Fibroblast of the aortic adventitia (primary cell): ENCODE results near the gene OR10P1. TPM values are rescaled to one million over a fixed set of nuclear protein-coding genes. Genes with fewer than 3 reads are reported as not detected.
"Not testable (repeated sequence)": the region's sequence is repeated elsewhere in the genome, so short reads cannot be mapped to it uniquely, and the experiment has no call there.

Source experiments
- DNase-seq: peaks from one replicate; pipeline ENCODE4 v3.0.0-alpha.2; 2010; ENCODE audit warnings: low read depth
- H3K4me3 ChIP-seq: 2 replicates; pipeline ENCODE4 v1.5.1; 2011; ENCODE audit warnings: low read depth, mild to moderate bottlenecking, control low read depth, low read length, moderate library complexity
- total RNA-seq: library from RNA; depleted of rRNA; stranded (reverse); fragments of >200 nt; gene quantifications from 2 replicates; pipeline ENCODE4 v1.2.3, GENCODE V29; 2012; ENCODE audit warnings: low replicate concordance
- TF ChIP-seq, protein P1 (sequence below): IDR thresholded peaks from 2 replicates; pipeline ENCODE4 v1.5.1; 2011; ENCODE audit warnings: mild to moderate bottlenecking, low read length, control low read depth, inconsistent platforms; ENCODE audit not compliant: insufficient read depth

The OR10P1 gene
- total RNA-seq, 1 donor: not detected

DNA sequence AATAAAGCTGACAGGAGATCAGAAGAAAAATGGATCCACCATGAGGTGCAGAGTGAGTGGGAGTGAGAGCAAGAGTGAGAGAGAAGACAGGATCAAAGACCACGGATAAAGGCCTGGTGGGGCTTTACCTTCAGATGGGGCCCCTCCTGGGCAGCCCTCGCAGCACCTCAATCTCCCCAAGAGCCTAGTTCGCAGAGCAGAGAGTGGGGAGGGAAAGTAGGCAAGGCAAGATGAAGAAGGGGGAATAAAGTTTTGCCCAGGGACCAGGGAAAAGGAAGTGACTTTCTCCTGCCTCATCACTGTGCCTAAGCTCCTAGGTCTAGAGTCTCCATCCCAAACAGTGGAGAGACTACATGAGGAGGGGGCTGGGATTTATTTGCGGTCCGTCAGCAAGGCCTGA, 10.3 kb downstream of the OR10P1 start:
- H3K4me3 ChIP-seq: no peak overlapping the region
- TF ChIP-seq, protein P1, sequence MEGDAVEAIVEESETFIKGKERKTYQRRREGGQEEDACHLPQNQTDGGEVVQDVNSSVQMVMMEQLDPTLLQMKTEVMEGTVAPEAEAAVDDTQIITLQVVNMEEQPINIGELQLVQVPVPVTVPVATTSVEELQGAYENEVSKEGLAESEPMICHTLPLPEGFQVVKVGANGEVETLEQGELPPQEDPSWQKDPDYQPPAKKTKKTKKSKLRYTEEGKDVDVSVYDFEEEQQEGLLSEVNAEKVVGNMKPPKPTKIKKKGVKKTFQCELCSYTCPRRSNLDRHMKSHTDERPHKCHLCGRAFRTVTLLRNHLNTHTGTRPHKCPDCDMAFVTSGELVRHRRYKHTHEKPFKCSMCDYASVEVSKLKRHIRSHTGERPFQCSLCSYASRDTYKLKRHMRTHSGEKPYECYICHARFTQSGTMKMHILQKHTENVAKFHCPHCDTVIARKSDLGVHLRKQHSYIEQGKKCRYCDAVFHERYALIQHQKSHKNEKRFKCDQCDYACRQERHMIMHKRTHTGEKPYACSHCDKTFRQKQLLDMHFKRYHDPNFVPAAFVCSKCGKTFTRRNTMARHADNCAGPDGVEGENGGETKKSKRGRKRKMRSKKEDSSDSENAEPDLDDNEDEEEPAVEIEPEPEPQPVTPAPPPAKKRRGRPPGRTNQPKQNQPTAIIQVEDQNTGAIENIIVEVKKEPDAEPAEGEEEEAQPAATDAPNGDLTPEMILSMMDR: no peak
- DNase-seq: no peak

DNA sequence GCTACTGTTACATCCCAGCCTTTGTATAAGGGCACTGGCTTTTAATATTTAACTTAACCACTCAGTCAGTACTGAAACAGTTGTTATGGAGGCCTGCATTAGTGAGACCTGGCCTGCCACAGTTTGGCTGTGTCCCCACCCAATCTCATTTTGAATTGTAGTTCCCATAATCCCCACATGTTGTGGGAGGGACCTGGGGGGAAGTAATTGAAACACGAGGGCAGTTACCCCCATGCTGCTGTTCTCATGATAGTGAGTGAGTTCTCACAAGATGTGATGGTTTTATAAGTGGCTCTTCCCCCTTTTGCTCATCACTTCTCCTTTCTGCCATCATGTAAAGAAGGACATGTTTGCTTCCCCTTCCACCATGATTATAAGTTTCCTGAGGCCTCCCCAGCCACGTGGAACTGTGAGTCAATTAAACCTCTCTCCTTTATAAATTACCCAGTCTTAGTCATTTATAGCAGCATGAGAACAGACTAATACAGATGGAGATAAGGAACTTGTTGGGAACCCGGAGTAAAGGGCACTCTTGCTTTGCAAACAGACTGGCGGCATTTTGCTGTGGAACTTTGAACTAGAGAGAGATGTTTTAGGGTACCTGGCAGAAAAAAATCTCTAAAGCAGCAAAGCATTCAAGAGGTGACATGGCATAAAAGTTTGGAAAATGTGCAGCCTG, 14.1 kb downstream of the OR10P1 start:
- DNase-seq, H3K4me3 ChIP-seq: not testable (repeated sequence)

DNA sequence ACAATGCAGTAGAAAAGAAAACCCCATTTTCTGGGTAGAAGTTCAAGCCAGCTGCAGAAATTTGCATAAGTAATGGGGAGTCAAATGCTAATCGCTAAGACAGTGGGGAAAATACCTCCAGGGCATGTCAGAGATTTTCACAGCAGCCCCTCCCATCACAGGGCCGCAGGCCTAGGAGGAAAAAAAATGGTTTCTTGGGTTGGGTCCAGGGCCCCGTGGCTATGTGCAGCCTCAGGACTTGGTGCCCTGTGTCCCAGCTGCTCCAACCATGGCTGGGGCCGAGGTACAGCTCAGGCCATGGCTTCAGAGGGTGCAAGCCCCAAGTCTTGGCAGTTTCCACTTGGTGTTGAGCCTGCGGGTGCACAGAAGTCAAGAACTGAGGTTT, 14.6 kb downstream of the OR10P1 start:
- H3K4me3 ChIP-seq: no peak overlapping the region
- TF ChIP-seq, protein P1: no peak
- no peak for DNase-seq

DNA sequence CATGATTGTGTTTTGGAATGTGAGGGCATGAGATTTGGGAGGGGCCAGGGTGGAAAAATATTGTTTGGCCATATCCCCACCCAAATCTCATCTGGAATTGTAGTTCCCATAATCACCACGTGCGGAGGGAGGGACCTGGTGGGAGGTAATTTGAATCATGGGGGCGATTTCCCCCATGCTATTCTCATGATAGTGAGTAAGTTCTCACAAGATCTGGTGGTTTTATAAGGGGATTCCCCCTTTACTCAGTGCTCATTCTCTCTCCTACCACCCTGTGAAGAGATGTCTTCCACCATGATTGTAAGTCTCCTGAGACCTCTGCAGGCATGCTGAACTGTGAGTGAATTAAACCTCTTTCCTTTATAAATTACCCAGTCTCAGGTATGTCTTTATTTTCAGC, 15.7 kb downstream of the OR10P1 start:
- no peak overlapping the region for H3K4me3 ChIP-seq
- no peak for DNase-seq
- TF ChIP-seq, protein P1: no peak

DNA sequence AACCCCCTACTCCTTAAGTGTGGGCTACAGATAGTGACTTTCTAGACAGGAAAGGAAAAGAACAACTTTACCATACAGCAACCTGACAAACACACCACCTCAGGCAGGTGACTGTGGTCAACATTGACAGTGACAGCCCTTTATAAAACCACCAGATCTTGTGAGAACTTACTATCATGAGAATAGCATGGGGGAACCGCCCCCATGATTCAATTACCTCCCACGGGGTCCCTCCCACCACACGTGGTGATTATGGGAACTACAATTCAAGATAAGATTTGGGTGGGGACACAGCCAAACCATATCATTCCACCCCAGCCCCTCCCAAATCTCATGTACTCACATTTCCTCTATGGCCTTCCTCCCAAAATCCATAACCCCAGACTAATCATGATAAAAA, 16.3 kb downstream of the OR10P1 start:
- no peak overlapping the region for H3K4me3 ChIP-seq
- no peak for DNase-seq
- TF ChIP-seq, protein P1: no peak

DNA sequence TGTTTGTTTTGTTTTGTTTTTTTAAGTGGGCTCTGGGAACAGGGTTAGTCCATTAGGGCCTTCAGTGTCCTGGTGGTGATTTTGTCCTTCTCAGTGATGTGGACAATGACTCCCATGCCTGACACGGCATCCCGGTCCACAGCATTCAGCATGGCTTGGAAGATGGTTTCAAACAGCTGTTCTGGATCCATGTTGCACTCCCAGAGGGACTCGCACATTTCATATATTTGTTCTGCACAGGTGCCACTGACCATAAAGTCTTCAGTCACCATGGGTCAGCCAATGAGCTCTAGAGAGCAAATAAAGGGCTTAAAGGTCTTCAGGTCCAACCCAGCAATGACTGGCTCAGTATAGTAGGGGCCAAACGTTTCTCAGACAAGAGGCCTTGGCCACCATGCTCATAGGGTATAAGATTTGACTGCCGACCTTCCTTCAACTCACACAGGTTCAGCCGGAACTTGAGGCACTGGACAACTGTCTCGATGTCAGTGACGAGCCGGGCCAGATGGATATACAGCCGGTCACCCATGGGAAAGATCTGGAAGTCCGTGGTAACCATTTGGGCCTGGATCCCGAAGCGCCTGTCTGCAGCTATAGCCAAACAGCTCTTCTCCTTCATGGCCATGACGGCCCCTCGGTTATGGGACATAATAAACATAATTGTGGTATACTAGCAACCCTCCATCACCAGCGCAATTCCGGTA, 18.0 kb downstream of the OR10P1 start:
- DNase-seq: no peak
- TF ChIP-seq, protein P1: no peak
- H3K4me3 ChIP-seq: no peak overlapping the region

DNA sequence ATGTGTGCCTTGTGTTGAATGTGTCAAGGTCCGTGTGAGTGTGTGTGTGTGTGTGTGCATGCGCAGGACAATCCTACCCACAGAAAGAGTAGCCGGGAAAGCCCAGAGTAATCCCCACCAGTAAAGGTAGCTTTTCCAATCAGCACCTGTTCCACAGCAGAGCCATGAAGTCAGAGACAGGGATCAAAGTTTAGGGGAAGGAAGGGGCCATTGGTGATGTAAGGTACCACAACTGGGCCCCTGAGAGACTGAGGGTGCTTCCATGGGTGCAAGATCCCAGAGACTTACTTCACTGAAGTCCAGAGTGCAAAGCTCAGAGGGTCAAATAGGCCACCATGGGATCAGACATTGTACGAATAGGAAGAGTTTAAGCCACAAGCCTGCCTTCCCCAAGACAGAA, 20.5 kb downstream of the OR10P1 start:
- no peak overlapping the region for H3K4me3 ChIP-seq
- TF ChIP-seq, protein P1: no peak
- no peak for DNase-seq
